Smooth muscle cell (in vitro differentiated cells): ENCODE measurements around the gene OSR1. TPM values are rescaled to one million over a fixed set of nuclear protein-coding genes. Genes with fewer than 3 reads are reported as not detected.

Experiments used
- DNase-seq: peaks from one replicate; lab custom pipeline; 2025; ENCODE audit not compliant: unreplicated experiment; lab: John Stamatoyannopoulos, UW
- H2AFZ ChIP-seq: fragments of 200-600 bp; sonication (generic); 2 replicates; pipeline ENCODE4 v1.6.0; 2016; ENCODE audit warnings: antibody characterized with exemption, low read depth, mild to moderate bottlenecking
- H3F3A ChIP-seq: fragments of 200-600 bp; sonication (generic); 2 replicates; pipeline ENCODE4 v1.6.0; 2017; ENCODE audit warnings: antibody characterized with exemption, low read depth
- H3K27ac ChIP-seq: fragments of 200-600 bp; sonication (generic); 2 replicates; pipeline ENCODE4 v1.5.1; 2016; ENCODE audit warnings: low read depth, mild to moderate bottlenecking
- H3K27me3 ChIP-seq: fragments of 200-600 bp; sonication (generic); 2 replicates; pipeline ENCODE4 v1.6.1; 2016; ENCODE audit warnings: low read depth, mild to moderate bottlenecking
- H3K36me3 ChIP-seq: fragments of 200-600 bp; sonication (generic); 2 replicates; pipeline ENCODE4 v1.5.1; 2016; ENCODE audit warnings: low read depth
- H3K4me1 ChIP-seq: fragments of 200-600 bp; sonication (generic); 2 replicates; pipeline ENCODE4 v1.5.1; 2016; ENCODE audit warnings: low read depth
- H3K4me2 ChIP-seq: fragments of 200-600 bp; sonication (generic); 2 replicates; pipeline ENCODE4 v1.6.0; 2016; ENCODE audit warnings: mild to moderate bottlenecking
- H3K4me3 ChIP-seq: fragments of 200-600 bp; sonication (generic); 2 replicates; pipeline ENCODE4 v1.5.1; 2016; ENCODE audit warnings: mild to moderate bottlenecking
- H3K79me2 ChIP-seq: fragments of 200-600 bp; sonication (generic); 2 replicates; pipeline ENCODE4 v1.6.0; 2016; ENCODE audit warnings: low read depth, mild to moderate bottlenecking
- H3K9ac ChIP-seq: fragments of 200-600 bp; sonication (generic); 2 replicates; pipeline ENCODE4 v1.6.0; 2016; ENCODE audit warnings: low read depth
- H3K9me3 ChIP-seq: fragments of 200-600 bp; sonication (generic); replicated peaks from 2 replicates; pipeline ENCODE4 v1.5.1; 2016; ENCODE audit warnings: low read depth
- H4K20me1 ChIP-seq: fragments of 200-600 bp; sonication (generic); 2 replicates; pipeline ENCODE4 v1.6.0; 2016; ENCODE audit warnings: low read depth
- CTCF ChIP-seq: fragments of 200-600 bp; sonication (generic); IDR thresholded peaks from 2 replicates; pipeline ENCODE4 v1.5.1; 2017; ENCODE audit warnings: borderline replicate concordance, mild to moderate bottlenecking, antibody characterized with exemption; ENCODE audit not compliant: insufficient read depth, poor library complexity, severe bottlenecking
- WGBS: methylation state at CpG from one replicate; pipeline ENCODE4 v1.1.7; 2016; ENCODE audit warnings: low lambda C conversion rate; 5-methylcytosine and 5-hydroxymethylcytosine counted together
- polyA plus RNA-seq: library from polyadenylated mRNA; unstranded; fragments of >200 nt; fragmentation: Nextera tagmentation; extraction: Ambion mirVana; gene quantifications from 2 replicates; pipeline ENCODE4 v1.2.1, GENCODE V29; 2016
- total RNA-seq: library from RNA; depleted of rRNA; stranded (reverse); fragments of >200 nt; gene quantifications from 2 replicates; pipeline ENCODE4 v1.2.3, GENCODE V29; 2014

Gene OSR1
- total and polyA plus RNA-seq, 2 experiments from 2014 or later: 0.85 to 1.4 TPM

- H3K4me2 ChIP-seq: peak overlapping the region; percentile 17
- TF ChIP-seq CTCF: no peak
Observed at GRCh38 chr2:19371996-19372582, 13.7 kb upstream of the OSR1 start.

GRCh38 chr2:19369341-19369955, 11.0 kb upstream of the OSR1 start:
- TF ChIP-seq CTCF: peak; percentile 36
- Histone ChIP-seq H3K79me2 (no peaks in the 10 kb centered on the region), H3K4me1 (no peaks in the 10 kb centered on the region), H4K20me1 (no peaks in the 10 kb centered on the region), H2AFZ (no peak overlapping the region), H3K27ac (no peak overlapping the region), H3K4me3 (no peak overlapping the region), H3K27me3 (peaks cover 45% of the 10 kb centered on the region), H3K36me3 (no peaks in the 10 kb centered on the region), H3F3A (no peaks in the 10 kb centered on the region), H3K9ac (no peak overlapping the region), H3K9me3 (no peaks in the 10 kb centered on the region), H3K4me2 (no peak overlapping the region)
- DNase-seq: no peak
- WGBS: 58% methylated on average over 2 of the region's 2 CpGs

More at GRCh38 chr2:19371996-19372582, 13.7 kb upstream of the OSR1 start:
- Histone ChIP-seq H3K27ac (no peak overlapping the region), H3K9ac (no peak overlapping the region), H3K79me2 (no peaks in the 10 kb centered on the region), H3K27me3 (peaks cover 37% of the 10 kb centered on the region), H3K4me1 (no peaks in the 10 kb centered on the region), H2AFZ (no peak overlapping the region), H3K36me3 (no peaks in the 10 kb centered on the region), H3F3A (no peaks in the 10 kb centered on the region), H3K9me3 (no peaks in the 10 kb centered on the region), H4K20me1 (no peaks in the 10 kb centered on the region), H3K4me3 (no peak overlapping the region)
- 69% methylated on average over 4 of the region's 4 CpGs for WGBS
- DNase-seq: no peak

GRCh38 chr2:19368760-19369159, 10.3 kb upstream of the OSR1 start:
- Histone ChIP-seq H3K27ac (no peak overlapping the region), H3K4me3 (no peak overlapping the region), H3K27me3 (peaks cover 50% of the 10 kb centered on the region), H3K4me2 (no peak overlapping the region), H3K36me3 (no peaks in the 10 kb centered on the region), H4K20me1 (no peaks in the 10 kb centered on the region), H3K9ac (no peak overlapping the region), H3K79me2 (no peaks in the 10 kb centered on the region), H2AFZ (no peak overlapping the region), H3K9me3 (no peaks in the 10 kb centered on the region), H3K4me1 (no peaks in the 10 kb centered on the region), H3F3A (no peaks in the 10 kb centered on the region)
- WGBS: 84% methylated on average over 4 of the region's 4 CpGs
- DNase-seq: no peak
- no peak for TF ChIP-seq CTCF

- Histone ChIP-seq H3K4me2 (no peak overlapping the region), H3K4me1 (peaks cover 5% of the 10 kb centered on the region), H3F3A (no peaks in the 10 kb centered on the region), H4K20me1 (no peaks in the 10 kb centered on the region), H3K9ac (no peak overlapping the region), H3K4me3 (no peak overlapping the region), H3K79me2 (no peaks in the 10 kb centered on the region), H2AFZ (no peak overlapping the region), H3K9me3 (no peaks in the 10 kb centered on the region), H3K36me3 (no peaks in the 10 kb centered on the region), H3K27ac (no peak overlapping the region), H3K27me3 (peaks cover 57% of the 10 kb centered on the region)
- no peak for TF ChIP-seq CTCF
- DNase-seq: no peak
- WGBS: 25% methylated on average over 5 of the region's 5 CpGs
Observed at GRCh38 chr2:19367326-19367725, 8.9 kb upstream of the OSR1 start.
